Ecto neural progenitor cell (in vitro differentiated cells): Measurements from ENCODE around the gene PTGR3.

Source experiments
- DNase-seq: peaks from one replicate; pipeline ENCODE4 v3.0.0-alpha.2; 2018; ENCODE audit warnings: low spot score

PTGR3 gene

GRCh38 chr18:75209129-75209950 is at the start of gene PTGR3:
Gene PTGR3 (minus strand): TSS chr18:75209139. CDS start chr18:75209058, 81 bp downstream.
- DNase-seq: peak; percentile 86

GRCh38 chr18:75257605-75258004 is 48.7 kb upstream of the PTGR3 start:
- no peak for DNase-seq

DNA sequence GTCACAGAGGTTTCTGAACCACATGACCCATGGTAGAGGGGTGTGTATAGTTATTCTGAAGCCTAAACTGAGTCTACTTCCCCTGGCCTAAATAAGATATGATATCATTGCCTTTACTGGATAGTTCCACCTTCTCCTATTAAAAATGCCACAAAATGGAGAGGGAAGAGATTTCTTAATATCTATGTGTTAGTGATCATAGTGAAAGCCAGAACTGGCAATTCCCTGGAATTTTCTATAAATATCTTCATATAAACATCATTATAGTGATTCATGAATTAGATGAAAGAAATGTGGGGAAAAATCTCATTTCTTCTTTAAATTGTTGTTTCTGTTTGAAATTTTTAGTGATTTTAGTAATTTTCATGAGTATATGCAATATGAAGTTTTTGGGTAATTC is 47.4 kb upstream of the PTGR3 start:
- DNase-seq: no peak

DNA sequence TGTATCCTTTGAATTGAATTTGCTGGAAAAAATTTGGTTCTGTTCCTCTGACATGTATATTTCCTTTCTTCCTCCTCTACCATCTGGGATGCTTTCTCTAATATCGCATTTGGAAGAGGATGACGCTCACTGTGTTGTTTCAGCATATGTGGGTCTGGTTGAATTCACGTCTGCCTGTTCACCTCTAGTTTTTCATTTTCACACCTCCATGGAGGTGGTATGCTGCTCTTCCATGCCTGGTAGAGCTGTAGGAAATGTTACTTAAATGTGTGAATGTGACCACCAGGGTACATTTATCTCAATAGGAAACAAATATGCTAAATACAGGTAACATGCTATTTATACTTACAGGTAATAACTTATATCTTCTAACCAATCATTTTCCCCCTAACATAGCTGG is 46.2 kb upstream of the PTGR3 start:
- no peak for DNase-seq

DNA sequence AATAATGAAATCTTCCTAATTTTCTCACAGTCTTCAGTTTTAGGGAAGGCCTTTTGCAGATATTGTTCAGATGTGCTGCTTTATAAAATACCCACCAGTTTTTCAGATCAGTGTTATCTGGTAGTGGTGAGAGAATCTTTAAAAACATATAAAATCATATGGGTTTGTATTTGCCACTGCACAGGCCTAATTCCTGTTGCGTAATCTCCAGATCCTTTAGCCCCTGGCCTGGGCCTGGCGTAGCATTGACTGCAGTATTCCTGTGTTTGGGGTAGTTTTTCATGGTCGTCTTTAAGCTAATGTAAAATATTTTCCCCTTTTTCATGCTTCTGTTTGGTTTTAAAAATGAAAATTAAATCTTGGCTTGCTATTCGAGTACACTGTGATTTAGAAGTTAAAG is 44.8 kb upstream of the PTGR3 start:
- DNase-seq: no peak

DNA sequence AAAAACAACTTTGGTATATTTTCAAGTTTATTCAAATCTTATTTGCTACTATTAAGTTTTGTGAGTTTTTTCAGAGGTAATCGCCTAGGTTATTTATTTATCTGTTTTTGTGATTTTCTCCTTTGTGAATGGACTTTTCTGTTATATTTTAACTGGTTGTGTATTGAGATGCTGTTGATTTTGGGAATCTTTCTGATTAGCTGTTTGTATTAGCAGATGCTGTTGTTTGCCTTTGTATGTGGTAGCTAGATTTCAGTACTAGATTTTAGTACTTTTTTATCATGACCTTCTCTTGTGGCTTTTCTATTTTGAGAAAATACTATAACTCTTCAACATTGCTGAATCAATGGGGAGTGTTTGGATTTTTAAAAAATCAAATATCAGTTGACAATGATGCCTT is 44.1 kb upstream of the PTGR3 start:
- DNase-seq: no peak

- DNase-seq: no peak
Observed at GRCh38 chr18:75252136-75252535, 43.2 kb upstream of the PTGR3 start.

DNA sequence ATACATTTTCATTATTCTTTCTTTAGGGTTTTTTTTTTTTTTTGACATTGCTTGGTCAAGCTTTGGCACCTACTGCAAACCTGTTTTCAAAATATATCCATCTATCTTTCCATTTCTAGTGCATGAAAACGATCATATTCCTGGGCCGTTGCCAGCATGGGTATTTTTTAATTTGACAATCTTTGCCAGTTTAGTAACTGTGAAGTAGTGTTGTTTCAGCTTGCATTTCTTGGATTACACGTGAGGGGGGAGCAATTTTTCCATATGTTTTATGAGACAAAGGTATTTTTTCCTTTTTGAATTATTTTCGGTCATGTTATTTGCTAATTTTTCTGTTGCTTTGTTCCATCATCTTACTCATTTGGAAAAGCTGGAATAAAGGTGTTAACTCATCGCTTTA is 42.5 kb upstream of the PTGR3 start:
- no peak for DNase-seq

GRCh38 chr18:75250471-75250821 is 41.5 kb upstream of the PTGR3 start:
- DNase-seq: no peak

DNA sequence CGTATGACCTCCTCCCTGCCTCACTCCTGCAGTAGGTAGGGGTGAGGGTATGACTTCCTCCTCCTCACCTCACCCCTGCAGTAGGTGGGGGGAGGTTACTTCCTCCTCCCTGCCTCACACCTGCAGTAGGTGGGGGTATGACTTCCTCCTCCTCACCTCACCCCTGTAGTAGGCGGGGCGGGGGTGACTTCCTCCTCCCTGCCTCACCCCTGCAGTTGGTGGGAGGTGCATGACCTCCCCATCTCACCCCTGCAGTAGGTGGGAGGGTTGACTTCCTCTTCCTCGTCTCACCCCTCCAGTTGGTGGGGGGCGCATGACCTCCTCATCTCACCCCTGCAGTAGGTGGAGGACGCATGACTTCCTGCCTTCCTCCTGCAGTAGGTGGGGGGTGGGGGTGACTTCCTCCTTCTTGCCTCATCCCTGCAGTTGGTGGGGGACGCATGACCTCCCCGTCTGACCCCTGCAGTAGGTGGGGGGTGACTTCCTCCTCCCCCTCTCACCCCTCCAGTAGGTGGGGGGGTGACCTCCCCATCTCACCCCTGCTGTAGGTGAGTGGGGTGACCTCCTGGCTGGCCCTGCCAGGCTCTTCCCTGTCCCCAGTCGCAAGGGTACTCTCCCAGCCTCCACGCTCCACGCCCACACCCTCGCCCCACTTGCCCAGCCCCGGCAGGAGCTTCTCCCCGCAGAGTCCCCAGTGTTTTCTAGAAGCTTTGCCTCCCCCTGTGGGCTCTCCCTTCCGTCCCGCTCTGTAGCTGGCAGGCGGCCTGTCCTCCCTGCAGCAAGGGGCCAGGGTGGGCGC is 40.9 kb upstream of the PTGR3 start:
- no peak for DNase-seq

- DNase-seq: no peak
Observed at GRCh38 chr18:75249175-75249518, 40.2 kb upstream of the PTGR3 start.

- no peak for DNase-seq
Observed at GRCh38 chr18:75248426-75249174, 39.7 kb upstream of the PTGR3 start.

DNA sequence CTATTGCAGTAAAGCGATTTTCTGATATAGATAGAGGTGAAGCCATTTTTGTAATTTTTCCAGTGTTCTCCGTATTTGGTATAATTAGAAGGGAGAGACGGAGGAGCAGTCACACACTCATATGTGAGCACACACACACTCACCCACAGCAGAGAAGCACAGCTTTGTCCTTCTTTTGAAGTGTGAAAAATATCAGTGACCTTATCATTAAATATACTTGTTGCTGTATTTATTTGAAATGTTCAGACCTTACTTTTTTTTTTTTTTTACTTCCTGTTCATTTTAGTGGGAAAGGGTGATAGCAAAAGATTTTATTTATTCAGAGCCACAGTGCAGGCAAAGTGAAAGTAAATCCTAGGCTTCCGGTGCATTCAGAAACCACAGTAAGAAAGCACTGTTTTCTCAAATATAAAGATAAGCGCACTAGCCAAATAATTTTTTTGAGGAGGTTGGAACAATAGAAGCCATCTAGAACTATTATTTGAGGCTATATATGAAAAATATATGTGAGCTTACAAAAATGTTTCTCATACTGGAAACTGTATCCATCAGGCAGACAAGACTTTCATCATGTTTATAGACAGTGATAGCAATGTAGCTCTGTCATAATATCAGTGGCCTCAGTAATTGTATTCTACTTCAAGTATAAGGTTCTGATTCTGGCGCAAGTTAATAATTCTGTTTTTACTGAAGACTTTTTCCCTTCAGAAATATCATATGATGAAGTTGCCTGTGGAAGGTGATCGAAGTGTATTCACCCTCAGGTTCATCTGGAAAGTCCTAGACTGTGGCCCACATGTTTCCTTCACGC is 38.9 kb upstream of the PTGR3 start:
- no peak for DNase-seq

DNA sequence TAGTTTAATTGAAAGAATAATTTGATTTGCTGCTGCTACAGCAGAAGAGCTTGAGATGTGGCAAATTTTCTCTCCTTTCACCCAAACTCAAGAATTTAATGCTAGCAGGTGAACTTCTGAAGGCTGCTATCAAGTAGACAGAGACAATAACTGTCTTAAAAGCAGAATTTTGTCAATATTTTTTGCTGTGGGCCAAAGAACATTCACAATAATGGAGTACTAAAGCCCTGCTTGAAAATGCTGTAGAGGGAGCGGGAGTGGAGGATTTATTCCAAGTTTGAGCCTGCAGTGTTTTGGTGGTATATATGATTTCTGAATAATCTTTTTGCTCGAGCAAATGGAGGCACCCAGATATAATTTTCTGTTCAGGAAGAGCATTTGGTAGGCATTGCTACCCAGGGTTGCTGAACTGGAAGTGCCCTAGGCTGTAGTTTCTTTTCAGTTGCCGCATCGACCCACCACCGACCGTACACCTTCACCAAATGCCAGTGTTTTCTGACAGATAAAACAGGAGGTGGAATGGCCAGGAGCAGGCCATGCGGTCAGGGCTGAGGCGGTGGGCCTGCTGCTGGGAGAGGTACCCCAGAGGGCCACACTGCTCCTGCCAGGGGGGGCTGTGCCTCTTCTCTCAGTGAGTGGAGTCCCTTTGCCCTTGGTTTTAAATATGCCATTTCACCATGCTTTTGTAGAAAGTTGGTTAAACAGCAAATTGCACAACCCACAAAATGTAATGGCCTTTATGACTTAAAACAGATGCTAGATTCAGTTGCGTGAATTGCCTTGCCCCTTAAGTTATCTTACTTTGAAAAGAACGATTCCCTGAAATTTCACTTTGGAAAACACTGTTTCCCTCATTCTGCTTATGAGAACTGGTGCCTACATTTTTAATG is 38.0 kb upstream of the PTGR3 start:
- no peak for DNase-seq

DNA sequence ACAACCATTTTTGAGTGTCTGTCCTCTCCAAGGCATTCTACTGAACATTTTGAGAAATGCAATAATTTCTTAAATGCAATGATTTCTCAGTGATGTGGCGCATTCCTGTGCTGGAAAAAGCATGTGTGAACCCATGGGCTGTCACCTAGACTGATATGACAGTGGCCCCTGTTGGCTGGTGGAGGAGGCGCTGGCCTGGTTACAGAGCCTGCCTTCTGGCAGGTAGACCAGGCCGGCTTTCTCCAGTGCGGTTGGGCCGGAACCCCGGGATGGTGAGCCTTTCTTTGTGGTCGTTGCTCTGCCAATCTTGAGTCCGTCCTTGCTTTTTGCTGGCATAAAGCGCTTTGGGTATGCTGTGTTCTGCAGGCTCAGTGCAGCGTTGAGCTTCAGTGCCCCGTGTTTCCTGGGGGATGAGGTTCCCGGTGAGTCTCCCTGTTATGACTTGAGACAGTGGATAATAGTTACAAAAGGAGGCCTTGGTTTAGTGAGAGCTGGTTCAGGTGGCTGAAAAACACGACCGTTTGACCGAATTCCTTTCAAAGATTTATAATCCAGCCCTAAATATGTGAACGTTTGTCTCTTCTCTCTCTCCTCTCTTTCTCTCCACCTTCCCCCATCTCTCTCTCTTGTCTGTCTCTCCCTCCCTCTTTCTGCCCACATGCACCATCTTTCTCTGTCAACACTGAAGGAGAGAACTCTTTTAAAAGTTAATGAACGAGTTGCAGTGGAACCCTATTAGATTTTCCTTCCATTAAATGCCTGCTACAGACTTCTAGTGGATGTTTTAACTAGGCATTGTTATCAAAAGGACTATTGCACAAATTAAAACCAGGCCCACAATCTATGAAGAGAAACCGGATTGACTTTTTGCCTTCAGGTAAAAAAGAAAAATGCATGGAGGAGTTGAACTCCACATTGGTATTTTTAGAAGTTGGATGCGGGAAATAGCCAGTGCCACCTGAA is 35.7 kb upstream of the PTGR3 start:
- no peak for DNase-seq

DNA sequence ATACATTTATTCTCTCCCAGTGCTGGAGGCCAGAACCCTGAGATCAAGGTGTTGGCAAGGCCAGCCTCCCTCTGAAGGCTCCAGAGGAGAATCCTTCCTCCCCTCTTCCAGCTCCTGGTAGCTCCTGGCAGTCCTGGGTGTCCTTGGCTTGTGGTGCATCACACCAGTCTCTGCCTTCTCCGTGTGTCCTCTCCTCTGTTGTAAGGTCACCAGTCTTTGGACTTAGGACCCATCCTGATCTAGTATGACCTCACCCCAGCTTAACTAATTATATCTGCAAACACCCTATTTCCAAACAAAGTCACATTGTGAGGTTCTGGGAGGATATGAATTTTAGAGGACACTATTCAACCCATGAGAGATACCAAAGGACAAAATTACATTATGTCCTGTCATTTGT is 32.8 kb upstream of the PTGR3 start:
- DNase-seq: no peak

- DNase-seq: no peak
Observed at GRCh38 chr18:75240433-75240832, 31.5 kb upstream of the PTGR3 start.

- no peak for DNase-seq
Observed at GRCh38 chr18:75238786-75239185, 29.8 kb upstream of the PTGR3 start.

- no peak for DNase-seq
Observed at GRCh38 chr18:75238100-75238499, 29.2 kb upstream of the PTGR3 start.

- DNase-seq: no peak
Observed at GRCh38 chr18:75235896-75236295, 27.0 kb upstream of the PTGR3 start.
